Measurements from ENCODE around the gene ZNF292.

DNA sequence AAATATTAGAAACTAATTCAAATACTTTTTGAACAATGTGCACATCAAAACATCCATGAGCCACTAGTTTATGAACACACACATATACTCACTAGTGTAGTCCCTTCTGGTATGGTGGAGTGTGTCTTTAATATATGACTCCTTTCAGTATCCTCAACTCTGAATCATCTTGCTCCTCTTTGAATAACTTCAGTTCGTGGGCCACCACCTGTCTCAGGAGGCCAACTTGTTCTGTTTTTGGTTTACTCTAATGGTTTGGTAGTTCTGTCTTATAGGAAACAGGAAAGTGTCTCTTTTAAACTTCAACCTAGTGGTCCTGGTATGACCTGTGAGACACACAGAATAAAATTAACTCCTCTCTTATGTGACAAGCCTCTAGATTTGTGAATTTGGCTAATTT is 55.6 kb downstream of the ZNF292 start:
- TF ChIP-seq, protein P1, sequence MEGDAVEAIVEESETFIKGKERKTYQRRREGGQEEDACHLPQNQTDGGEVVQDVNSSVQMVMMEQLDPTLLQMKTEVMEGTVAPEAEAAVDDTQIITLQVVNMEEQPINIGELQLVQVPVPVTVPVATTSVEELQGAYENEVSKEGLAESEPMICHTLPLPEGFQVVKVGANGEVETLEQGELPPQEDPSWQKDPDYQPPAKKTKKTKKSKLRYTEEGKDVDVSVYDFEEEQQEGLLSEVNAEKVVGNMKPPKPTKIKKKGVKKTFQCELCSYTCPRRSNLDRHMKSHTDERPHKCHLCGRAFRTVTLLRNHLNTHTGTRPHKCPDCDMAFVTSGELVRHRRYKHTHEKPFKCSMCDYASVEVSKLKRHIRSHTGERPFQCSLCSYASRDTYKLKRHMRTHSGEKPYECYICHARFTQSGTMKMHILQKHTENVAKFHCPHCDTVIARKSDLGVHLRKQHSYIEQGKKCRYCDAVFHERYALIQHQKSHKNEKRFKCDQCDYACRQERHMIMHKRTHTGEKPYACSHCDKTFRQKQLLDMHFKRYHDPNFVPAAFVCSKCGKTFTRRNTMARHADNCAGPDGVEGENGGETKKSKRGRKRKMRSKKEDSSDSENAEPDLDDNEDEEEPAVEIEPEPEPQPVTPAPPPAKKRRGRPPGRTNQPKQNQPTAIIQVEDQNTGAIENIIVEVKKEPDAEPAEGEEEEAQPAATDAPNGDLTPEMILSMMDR (conservative IDR thresholded peaks at IDR 0.05), result no peak
- no peak for TF ChIP-seq EZH2 (IDR thresholded peaks at IDR 0.05; ENCODE audit: low read depth)

Measured in PC-9 (cell line).